ENCODE results near the gene PEBP1.

PEBP1 gene

DNA sequence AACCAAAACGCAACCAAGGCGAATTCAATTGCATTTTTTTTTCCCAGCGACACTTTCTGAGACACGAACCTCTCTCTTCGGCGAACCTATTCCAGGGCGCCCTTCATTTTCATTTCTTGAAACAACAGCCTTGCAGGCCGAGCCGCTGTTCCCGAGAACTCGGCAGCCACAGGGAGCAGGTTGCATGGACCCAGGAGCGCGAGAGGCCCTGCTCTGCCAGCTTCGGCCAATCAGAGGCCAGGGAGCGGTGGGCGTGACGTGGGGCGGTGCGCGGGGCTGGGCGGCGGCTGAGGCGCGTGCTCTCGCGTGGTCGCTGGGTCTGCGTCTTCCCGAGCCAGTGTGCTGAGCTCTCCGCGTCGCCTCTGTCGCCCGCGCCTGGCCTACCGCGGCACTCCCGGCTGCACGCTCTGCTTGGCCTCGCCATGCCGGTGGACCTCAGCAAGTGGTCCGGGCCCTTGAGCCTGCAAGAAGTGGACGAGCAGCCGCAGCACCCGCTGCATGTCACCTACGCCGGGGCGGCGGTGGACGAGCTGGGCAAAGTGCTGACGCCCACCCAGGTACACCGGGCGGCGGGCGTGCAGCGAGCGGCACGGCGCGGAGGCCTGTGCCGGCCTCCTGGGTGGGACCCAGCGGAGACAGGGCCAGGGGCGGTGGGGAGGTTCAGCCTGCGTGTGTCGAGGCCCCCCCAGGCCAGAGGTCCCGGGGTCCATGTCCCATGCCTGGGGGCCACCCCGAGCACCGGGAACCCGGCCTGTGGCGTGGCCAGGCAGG lies at the start of gene PEBP1:
Gene PEBP1, plus strand, starts transcription at position 337 of the 771 bp plus-strand sequence. Its CDS starts 86 bp downstream, at position 423.
- DNase-seq (ENCODE audit: low spot score), result peak; percentile 96

DNA sequence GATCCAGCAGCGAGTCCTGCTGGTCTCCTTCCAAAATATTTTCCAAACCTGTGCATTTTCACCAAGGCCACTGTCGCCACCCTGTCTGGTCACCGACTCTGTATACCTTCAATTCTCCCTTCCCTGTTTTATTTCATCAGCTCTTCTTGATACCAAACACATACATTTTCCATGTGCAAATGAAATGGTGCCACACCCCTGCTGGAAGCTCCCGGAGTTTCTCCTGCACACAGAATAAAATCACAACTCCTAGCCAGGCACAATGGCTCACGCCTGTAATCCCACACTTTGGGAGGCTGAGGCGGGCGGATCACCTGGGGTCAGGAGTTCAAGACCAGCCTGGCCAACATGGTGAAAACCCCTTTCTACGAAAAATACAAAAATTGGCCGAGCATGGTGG lies 46.1 kb upstream of the PEBP1 start:
- TF ChIP-seq, protein P1, sequence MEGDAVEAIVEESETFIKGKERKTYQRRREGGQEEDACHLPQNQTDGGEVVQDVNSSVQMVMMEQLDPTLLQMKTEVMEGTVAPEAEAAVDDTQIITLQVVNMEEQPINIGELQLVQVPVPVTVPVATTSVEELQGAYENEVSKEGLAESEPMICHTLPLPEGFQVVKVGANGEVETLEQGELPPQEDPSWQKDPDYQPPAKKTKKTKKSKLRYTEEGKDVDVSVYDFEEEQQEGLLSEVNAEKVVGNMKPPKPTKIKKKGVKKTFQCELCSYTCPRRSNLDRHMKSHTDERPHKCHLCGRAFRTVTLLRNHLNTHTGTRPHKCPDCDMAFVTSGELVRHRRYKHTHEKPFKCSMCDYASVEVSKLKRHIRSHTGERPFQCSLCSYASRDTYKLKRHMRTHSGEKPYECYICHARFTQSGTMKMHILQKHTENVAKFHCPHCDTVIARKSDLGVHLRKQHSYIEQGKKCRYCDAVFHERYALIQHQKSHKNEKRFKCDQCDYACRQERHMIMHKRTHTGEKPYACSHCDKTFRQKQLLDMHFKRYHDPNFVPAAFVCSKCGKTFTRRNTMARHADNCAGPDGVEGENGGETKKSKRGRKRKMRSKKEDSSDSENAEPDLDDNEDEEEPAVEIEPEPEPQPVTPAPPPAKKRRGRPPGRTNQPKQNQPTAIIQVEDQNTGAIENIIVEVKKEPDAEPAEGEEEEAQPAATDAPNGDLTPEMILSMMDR (IDR thresholded peaks at IDR 0.05; ENCODE audit: extremely low read depth, missing control alignments), result no peak
- DNase-seq (ENCODE audit: low spot score), result no peak

More for the DNA sequence above, at the start of gene PEBP1:
- TF ChIP-seq, protein P1 (IDR thresholded peaks at IDR 0.05; ENCODE audit: extremely low read depth, missing control alignments), result no peak

DNA sequence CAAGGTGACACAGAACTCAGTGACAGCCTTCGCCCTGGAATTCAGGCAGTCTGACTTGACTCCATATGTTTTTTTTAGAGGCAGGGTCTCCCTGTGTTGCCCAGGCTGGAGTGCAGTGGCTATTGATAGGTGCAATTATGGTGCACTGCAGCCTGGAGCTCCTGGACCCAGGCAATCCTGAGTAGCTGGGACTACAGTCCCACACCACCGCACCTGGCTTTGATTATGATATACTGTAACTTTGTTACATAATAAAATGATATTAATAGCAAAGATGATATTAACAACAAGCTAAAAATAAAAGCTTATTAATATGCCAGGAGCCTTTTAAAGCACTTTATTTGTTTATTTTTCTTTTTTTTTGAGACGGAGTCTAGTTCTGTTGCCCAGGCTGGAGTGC lies 41.9 kb upstream of the PEBP1 start:
- TF ChIP-seq, protein P1 (IDR thresholded peaks at IDR 0.05; ENCODE audit: extremely low read depth, missing control alignments), result no peak
- DNase-seq (ENCODE audit: low spot score), result no peak

DNA sequence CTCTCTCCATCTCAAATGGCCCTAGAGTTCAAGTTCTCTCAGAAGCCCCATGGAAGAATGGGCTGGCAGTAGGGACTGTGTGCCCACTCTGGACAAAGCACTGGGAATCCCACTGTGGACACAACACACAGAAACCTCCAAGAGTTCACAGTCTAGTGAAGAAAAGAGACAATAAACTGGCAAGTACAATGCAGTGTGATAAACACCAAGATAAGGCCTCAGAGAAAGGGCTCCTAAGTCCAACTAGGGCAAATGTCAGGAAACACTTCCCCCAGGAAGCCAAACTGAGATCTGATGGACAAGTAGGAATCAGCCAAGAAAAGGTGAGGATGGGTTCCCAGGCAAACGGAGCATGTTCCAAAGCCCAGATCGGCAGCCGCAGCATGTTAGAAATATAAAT lies 37.5 kb upstream of the PEBP1 start:
- DNase-seq (ENCODE audit: low spot score), result no peak
- TF ChIP-seq, protein P1 (IDR thresholded peaks at IDR 0.05; ENCODE audit: extremely low read depth, missing control alignments), result no peak

DNA sequence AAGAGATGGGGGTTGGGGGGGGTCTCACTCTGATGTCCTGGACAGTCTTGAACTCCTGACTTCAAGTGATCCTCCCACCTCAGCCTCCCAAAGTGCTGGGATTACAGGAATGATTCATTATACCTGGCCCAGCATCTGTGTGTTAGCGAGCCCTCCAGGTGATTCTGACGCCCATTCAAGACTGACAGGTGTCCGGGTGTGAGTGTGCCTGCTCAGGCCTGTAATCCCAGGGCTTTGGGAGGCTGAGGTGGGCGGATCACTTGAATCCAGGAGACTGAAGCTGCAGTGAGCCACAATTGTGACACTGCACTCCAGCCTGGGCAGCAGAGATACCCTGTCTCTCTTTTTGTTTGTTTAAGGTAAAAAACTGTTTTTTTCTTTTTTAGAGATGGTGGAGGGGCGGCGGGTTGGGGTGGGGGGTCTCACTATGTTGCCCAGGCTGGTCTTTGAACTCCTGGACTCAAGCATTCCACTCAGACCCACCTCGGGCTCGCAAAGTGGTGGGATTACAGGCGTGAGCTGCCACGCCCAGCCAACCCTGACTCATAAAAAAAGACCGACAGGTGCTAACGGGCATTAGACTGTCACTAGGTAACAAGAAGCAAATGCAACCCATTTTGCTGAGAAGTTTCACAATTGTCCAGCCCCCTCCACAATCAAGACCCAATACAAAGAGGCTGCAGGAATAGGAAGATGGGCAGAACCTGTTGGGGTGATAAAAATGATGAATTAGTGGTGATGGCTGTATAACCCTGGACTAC lies 36.8 kb upstream of the PEBP1 start:
- TF ChIP-seq, protein P1 (IDR thresholded peaks at IDR 0.05; ENCODE audit: extremely low read depth, missing control alignments), result no peak
- no peak for DNase-seq (ENCODE audit: low spot score)

DNA sequence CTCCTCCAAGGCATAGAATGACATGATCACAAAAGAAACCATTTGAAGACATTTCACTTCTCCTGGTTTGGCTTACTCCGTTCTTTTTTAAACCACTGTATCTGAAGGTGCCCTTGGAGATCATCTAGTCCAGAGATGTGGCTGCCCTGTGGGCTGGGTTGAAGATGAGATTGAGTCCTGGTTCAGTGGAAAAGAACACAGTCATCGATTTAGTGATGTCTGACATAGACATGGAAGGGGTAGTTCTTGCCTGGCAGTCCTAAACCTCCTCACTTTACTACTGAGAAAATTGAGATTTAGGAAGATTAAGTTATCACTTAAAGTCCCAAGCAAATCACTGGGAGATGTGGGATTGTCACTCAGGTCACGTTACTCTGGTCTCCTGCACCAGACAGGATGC lies 34.9 kb upstream of the PEBP1 start:
- TF ChIP-seq, protein P1 (IDR thresholded peaks at IDR 0.05; ENCODE audit: extremely low read depth, missing control alignments), result no peak
- no peak for DNase-seq (ENCODE audit: low spot score)

DNA sequence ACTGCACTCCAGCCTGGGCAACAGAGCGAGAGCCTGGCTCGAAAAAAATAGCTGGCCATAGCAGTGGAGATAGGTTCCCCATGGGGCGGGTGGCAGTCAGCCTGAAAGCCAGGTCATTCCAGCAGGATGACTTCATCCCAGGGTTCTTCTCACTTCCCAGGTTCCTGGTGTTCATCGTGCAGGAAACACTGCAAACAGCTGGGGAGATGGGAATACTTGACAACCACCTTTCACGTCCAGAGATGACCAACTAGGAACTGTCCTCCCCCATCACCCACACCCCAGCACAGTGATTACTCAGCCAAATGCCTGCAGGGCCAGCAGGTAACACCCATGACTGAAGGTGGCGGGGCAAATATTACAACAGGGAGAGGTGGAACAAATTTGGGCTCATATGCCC lies 33.9 kb upstream of the PEBP1 start:
- TF ChIP-seq, protein P1 (IDR thresholded peaks at IDR 0.05; ENCODE audit: extremely low read depth, missing control alignments), result no peak
- DNase-seq (ENCODE audit: low spot score), result no peak

All from GM20000 (cell line).